ENCODE results near the gene PAGE4.

DNA sequence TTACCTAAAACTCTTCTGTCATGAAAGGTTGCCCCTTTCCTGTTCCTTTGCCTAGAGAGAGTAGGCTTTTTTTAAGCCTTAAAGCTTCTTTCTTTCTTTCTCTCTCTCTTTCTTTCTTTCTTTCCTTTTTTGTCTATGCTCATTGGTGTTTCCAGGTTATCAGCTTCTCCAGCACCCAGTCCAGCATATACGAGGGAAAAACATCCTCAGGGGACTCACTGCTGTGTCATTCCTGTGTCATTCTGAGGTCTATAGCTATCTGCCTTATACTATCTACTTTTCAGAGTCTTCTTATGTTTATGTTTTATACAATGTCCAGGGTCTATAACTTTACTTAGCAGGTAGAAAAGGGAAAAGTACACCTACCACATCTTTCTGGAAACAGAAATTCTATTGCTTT, 39.6 kb downstream of the PAGE4 start:
- TF ChIP-seq EZH2 (IDR thresholded peaks at IDR 0.05; ENCODE audit: low read length, unreplicated experiment) = no peak
- TF ChIP-seq CTCF (conservative IDR thresholded peaks at IDR 0.05; ENCODE audit: low read depth, low read length) = no peak
- TF ChIP-seq EZH2phosphoT487 (IDR thresholded peaks at IDR 0.05; ENCODE audit: borderline replicate concordance, low read length) = no peak
